OCI-LY3 (cell line): ENCODE data around the gene ATP5ME.
"Not testable (repeated sequence)": the region's sequence is repeated elsewhere in the genome, so short reads cannot be mapped to it uniquely, and the experiment has no call there.

Source experiments
- H2AFZ ChIP-seq: fragments of 200-600, 300-600 bp; shearing (Covaris generic); 2 replicates; pipeline ENCODE4 v1.6.0; 2014; ENCODE audit warnings: antibody characterized with exemption, low read depth, low read length
- H3K27ac ChIP-seq: fragments of 200-600, 300-600 bp; sonication (generic); 2 replicates; pipeline ENCODE4 v1.5.1; 2014; ENCODE audit warnings: mild to moderate bottlenecking, low read length, moderate library complexity, mixed read lengths
- H3K27me3 ChIP-seq: fragments of 200-600, 300-600 bp; sonication (generic); 2 replicates; pipeline ENCODE4 v1.6.1; 2014; ENCODE audit warnings: low read depth, low read length, mixed read lengths
- H3K36me3 ChIP-seq: fragments of 200-600, 300-600 bp; sonication (generic); replicated peaks from 2 replicates; pipeline ENCODE3; 2014; ENCODE audit warnings: low read depth, low read length, mixed read lengths
- H3K4me1 ChIP-seq: fragments of 300-600, 200-600 bp; sonication (generic); 2 replicates; pipeline ENCODE4 v1.6.1; 2014; ENCODE audit warnings: low read length, mixed read lengths
- H3K4me2 ChIP-seq: fragments of 200-600, 300-600 bp; sonication (generic); 2 replicates; pipeline ENCODE4 v1.6.1; 2014; ENCODE audit warnings: low read length, mixed read lengths
- H3K4me3 ChIP-seq: fragments of 300-600, 200-600 bp; sonication (generic); 2 replicates; pipeline ENCODE4 v1.5.1; 2014; ENCODE audit warnings: antibody characterized with exemption, mild to moderate bottlenecking, low read length, moderate library complexity
- H3K79me2 ChIP-seq: fragments of 300-600, 200-600 bp; shearing (Covaris generic); 2 replicates; pipeline ENCODE4 v1.6.1; 2014; ENCODE audit warnings: mild to moderate bottlenecking, low read length, mixed read lengths
- H3K9ac ChIP-seq: fragments of 300-600, 200-600 bp; shearing (Covaris generic); 2 replicates; pipeline ENCODE4 v1.6.0; 2014; ENCODE audit warnings: mild to moderate bottlenecking, low read length, moderate library complexity
- H3K9me3 ChIP-seq: fragments of 200-600, 300-600 bp; shearing (Covaris generic); 2 replicates; pipeline ENCODE4 v1.6.1; 2014; ENCODE audit warnings: low read length, mixed read lengths; ENCODE audit not compliant: insufficient read depth
- H4K20me1 ChIP-seq: fragments of 200-600, 300-600 bp; sonication (generic); 2 replicates; pipeline ENCODE4 v1.6.1; 2016; ENCODE audit warnings: low read length, mixed read lengths; ENCODE audit not compliant: insufficient read depth
- CTCF ChIP-seq: fragments of 200-600, 300-600 bp; sonication (generic); IDR thresholded peaks from 2 replicates; pipeline ENCODE4 v1.5.1; 2014; ENCODE audit warnings: antibody characterized with exemption, low read length, low read depth
- EZH2phosphoT487 ChIP-seq: fragments of 200-600 bp; shearing (Covaris generic); IDR thresholded peaks from 2 replicates; pipeline ENCODE4 v1.6.1; 2018; ENCODE audit warnings: antibody characterized with exemption, mixed run types, low read depth

ATP5ME gene

GRCh38 chr4:648579-649292, 25.3 kb downstream of the ATP5ME start:
- Histone ChIP-seq H3K9me3 (no peaks in the 10 kb centered on the region; the same call in 1 of the 2 replicates), H3K27ac (no peak overlapping the region), H3K4me3 (no peak overlapping the region), H3K79me2 (no peaks in the 10 kb centered on the region), H4K20me1 (no peaks in the 10 kb centered on the region), H3K4me2 (no peak overlapping the region), H3K4me1 (no peaks in the 10 kb centered on the region), H3K27me3 (no peaks in the 10 kb centered on the region), H3K36me3 (no peaks in the 10 kb centered on the region), H3K9ac (no peak overlapping the region), H2AFZ (no peak overlapping the region)
- no peak for TF ChIP-seq EZH2phosphoT487
- TF ChIP-seq CTCF = no peak

- no peaks in the 10 kb centered on the region for H3K4me1 ChIP-seq
- H3K27ac ChIP-seq = no peak overlapping the region
- H2AFZ ChIP-seq = no peak overlapping the region
- H3K27me3 ChIP-seq = no peaks in the 10 kb centered on the region
- TF ChIP-seq EZH2phosphoT487 (no peak), CTCF (no peak)
- H3K4me2 ChIP-seq = no peak overlapping the region
- H3K9ac ChIP-seq = no peak overlapping the region
- no peaks in the 10 kb centered on the region for H3K36me3 ChIP-seq
- no peaks in the 10 kb centered on the region for H4K20me1 ChIP-seq
- no peaks in the 10 kb centered on the region; the same call in 1 of the 2 replicates for H3K9me3 ChIP-seq
- H3K79me2 ChIP-seq = no peaks in the 10 kb centered on the region
- no peak overlapping the region for H3K4me3 ChIP-seq
These were observed 26.6 kb downstream of the ATP5ME start for GRCh38 chr4:647481-647880.

DNA sequence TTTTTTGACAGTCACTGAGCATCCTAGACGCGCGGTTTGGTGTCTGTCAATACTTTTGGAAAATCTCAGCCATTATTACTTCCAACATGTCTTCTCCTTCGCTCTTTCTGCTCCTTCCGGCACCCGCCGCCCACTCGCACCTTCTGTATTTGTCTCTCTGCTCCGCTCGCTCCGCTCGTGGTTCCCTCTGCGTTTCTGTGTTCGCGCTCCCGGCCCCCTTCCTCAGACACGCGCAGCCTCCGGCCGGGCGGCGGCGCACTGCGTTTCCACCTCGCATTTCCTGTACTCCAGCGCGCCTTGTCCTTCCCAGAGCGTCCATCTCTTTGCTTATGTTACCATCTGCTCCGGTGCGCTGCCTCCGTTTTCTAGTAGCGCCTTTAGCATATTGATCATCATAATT, 27.6 kb downstream of the ATP5ME start:
- no peak overlapping the region for H3K4me2 ChIP-seq
- no peaks in the 10 kb centered on the region for H3K4me1 ChIP-seq
- no peaks in the 10 kb centered on the region for H3K79me2 ChIP-seq
- TF ChIP-seq EZH2phosphoT487 (no peak), CTCF (no peak)
- H3K9ac ChIP-seq = no peak overlapping the region
- H3K9me3 ChIP-seq = no peaks in the 10 kb centered on the region; the same call in 1 of the 2 replicates
- no peak overlapping the region for H3K27ac ChIP-seq
- no peak overlapping the region for H3K4me3 ChIP-seq
- no peaks in the 10 kb centered on the region for H4K20me1 ChIP-seq
- no peaks in the 10 kb centered on the region for H3K27me3 ChIP-seq
- no peaks in the 10 kb centered on the region for H3K36me3 ChIP-seq
- no peak overlapping the region for H2AFZ ChIP-seq

DNA sequence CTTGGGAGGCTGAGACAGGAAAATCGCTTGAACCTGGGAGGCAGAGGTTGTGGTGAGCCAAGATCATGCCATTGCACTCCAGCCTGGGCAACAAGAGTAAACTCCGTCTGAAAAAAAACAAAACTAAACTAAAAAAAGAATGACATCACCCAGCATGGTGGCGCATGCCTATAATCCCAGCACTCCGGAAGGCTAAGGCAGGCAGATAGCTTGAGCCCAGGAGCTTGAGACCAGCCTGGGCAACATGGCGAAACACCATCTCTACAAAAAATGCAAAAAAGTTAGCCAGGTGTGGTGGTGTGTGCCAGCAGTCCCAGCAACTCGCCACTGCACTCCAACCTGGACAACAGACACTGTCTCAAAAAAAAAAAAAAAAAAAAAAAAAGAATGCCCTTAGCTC, 31.7 kb downstream of the ATP5ME start:
- not testable (repeated sequence) for H4K20me1 ChIP-seq, H3K4me2 ChIP-seq, H3K36me3 ChIP-seq, H3K4me3 ChIP-seq, H3K9ac ChIP-seq, H2AFZ ChIP-seq, H3K9me3 ChIP-seq, H3K79me2 ChIP-seq, H3K27ac ChIP-seq, H3K27me3 ChIP-seq, H3K4me1 ChIP-seq
